Nasal cavity respiratory epithelium epithelial cell of viscerocranial mucosa (primary cell): ENCODE measurements around the gene PTGDS. TPM values are rescaled to one million over a fixed set of nuclear protein-coding genes. Genes with fewer than 3 reads are reported as not detected.

Experiments
- total RNA-seq: library from RNA; depleted of rRNA; stranded (reverse); fragments of >200 nt; gene quantifications from 2 replicates; pipeline ENCODE4 v1.2.3, GENCODE V29; 2014

PTGDS gene
- total RNA-seq, result not detected in 2 replicates

GRCh38 chr9:136977223-136977622 is at the start of gene PTGDS:
Gene PTGDS, plus strand, starts transcription at chr9:136977504. Its CDS starts 75 bp downstream, at chr9:136977579.

GRCh38 chr9:136944519-136945332 is 32.6 kb upstream of the PTGDS start, which contains the start of the genes C8G and FBXW5:
Gene C8G, plus strand, starts transcription at chr9:136945243. Its CDS starts 78 bp downstream, at chr9:136945321.
Gene FBXW5, minus strand, starts transcription at chr9:136944738. Its CDS starts 655 bp downstream, at chr9:136944083.

GRCh38 chr9:136951541-136952320 is 25.6 kb upstream of the PTGDS start, which contains the start of gene LCN12:
Gene LCN12, plus strand, starts transcription at chr9:136952273. Its CDS starts 55 bp downstream, at chr9:136952328.

GRCh38 chr9:136982232-136983051 is 5.1 kb downstream of the PTGDS start, which contains the start of gene LCNL1:
Gene LCNL1, plus strand, starts transcription at chr9:136982993. Its CDS starts 594 bp downstream, at chr9:136983587.

GRCh38 chr9:136991993-136992818 is 14.9 kb downstream of the PTGDS start, which contains the start of gene PAXX:
Gene PAXX, plus strand, starts transcription at chr9:136992422. Its CDS starts 22 bp downstream, at chr9:136992444.

GRCh38 chr9:136996361-136997292 is 19.3 kb downstream of the PTGDS start, which contains the start of gene CLIC3:
Gene CLIC3, minus strand, starts transcription at chr9:136996568. Its CDS starts 25 bp downstream, at chr9:136996543.

GRCh38 chr9:137027369-137028262 is 50.3 kb downstream of the PTGDS start, which contains the start of gene ABCA2:
Gene ABCA2, minus strand, starts transcription at chr9:137028237. Its CDS starts 97 bp downstream, at chr9:137028140.

Other genes with a start within 250 kb of the PTGDS start
- gene LCN10, start 234.6 kb upstream of the PTGDS start, total RNA-seq, result not detected in 2 replicates
- gene LCN6, start 229.0 kb upstream of the PTGDS start, total RNA-seq, result not detected in 2 replicates
- not detected in 2 replicates for gene LCN8, start 219.3 kb upstream of the PTGDS start, total RNA-seq
- not detected in 2 replicates for gene LCN15, start 213.0 kb upstream of the PTGDS start, total RNA-seq
- gene TMEM141, start 186.2 kb upstream of the PTGDS start, total RNA-seq, result 63.2 and 150 TPM in 2 replicates
- under 0.01 and 0.28 TPM in 2 replicates for gene CCDC183, start 181.2 kb upstream of the PTGDS start, total RNA-seq
- 73.4 and 86.8 TPM in 2 replicates for gene RABL6, start 169.6 kb upstream of the PTGDS start, total RNA-seq
- gene AJM1, start 135.0 kb upstream of the PTGDS start, total RNA-seq, result 2.1 and 3.4 TPM in 2 replicates
- 88.2 and 91.8 TPM in 2 replicates for gene PHPT1, start 128.1 kb upstream of the PTGDS start, total RNA-seq
- 1.4 and 6.5 TPM in 2 replicates for gene MAMDC4, start 125.2 kb upstream of the PTGDS start, total RNA-seq
- gene EDF1, start 111.2 kb upstream of the PTGDS start, total RNA-seq, result 269 and 274 TPM in 2 replicates
- gene TRAF2, start 91.0 kb upstream of the PTGDS start, total RNA-seq, result 9.9 and 24.1 TPM in 2 replicates
- 107 and 164 TPM in 2 replicates for gene FBXW5, start 32.8 kb upstream of the PTGDS start, total RNA-seq
- gene C8G, start 32.3 kb upstream of the PTGDS start, total RNA-seq, result 0.28 TPM in 1 of 2 replicates, not detected in the other
- 0.34 TPM in 1 of 2 replicates, not detected in the other for gene LCN12, start 25.2 kb upstream of the PTGDS start, total RNA-seq
- gene LCNL1, start 5.5 kb downstream of the PTGDS start, total RNA-seq, result not detected in 2 replicates
- gene PAXX, start 14.9 kb downstream of the PTGDS start, total RNA-seq, result 7.8 and 9.9 TPM in 2 replicates
- 4.4 and 6.7 TPM in 2 replicates for gene CLIC3, start 19.1 kb downstream of the PTGDS start, total RNA-seq
- 4.1 and 48.2 TPM in 2 replicates for gene ABCA2, start 50.7 kb downstream of the PTGDS start, total RNA-seq
- gene FUT7, start 54.6 kb downstream of the PTGDS start, total RNA-seq, result not detected in 2 replicates
- 3.8 and 16.7 TPM in 2 replicates for gene NPDC1, start 68.7 kb downstream of the PTGDS start, total RNA-seq
- gene ENTPD2, start 76.6 kb downstream of the PTGDS start, total RNA-seq, result 1.8 and 3.1 TPM in 2 replicates
- gene SAPCD2, start 93.1 kb downstream of the PTGDS start, total RNA-seq, result 0.85 and 2.1 TPM in 2 replicates
- gene UAP1L1, start 100.0 kb downstream of the PTGDS start, total RNA-seq, result 4.8 and 6.3 TPM in 2 replicates
- gene MAN1B1, start 109.5 kb downstream of the PTGDS start, total RNA-seq, result 62.5 and 67.1 TPM in 2 replicates
- 62.2 and 81.7 TPM in 2 replicates for gene DPP7, start 137.2 kb downstream of the PTGDS start, total RNA-seq
- 0.57 and 1.0 TPM in 2 replicates for gene GRIN1, start 161.7 kb downstream of the PTGDS start, total RNA-seq
- gene LRRC26, start 192.5 kb downstream of the PTGDS start, total RNA-seq, result 2.1 TPM in 1 of 2 replicates, not detected in the other
- not detected in 2 replicates for gene TMEM210, start 194.6 kb downstream of the PTGDS start, total RNA-seq
- 17.4 and 24.1 TPM in 2 replicates for gene ANAPC2, start 211.1 kb downstream of the PTGDS start, total RNA-seq
- 46.5 and 57.4 TPM in 2 replicates for gene SSNA1, start 211.2 kb downstream of the PTGDS start, total RNA-seq
- 3.6 and 4.8 TPM in 2 replicates for gene TPRN, start 223.2 kb downstream of the PTGDS start, total RNA-seq
- gene TMEM203, start 228.1 kb downstream of the PTGDS start, total RNA-seq, result 33.0 and 38.3 TPM in 2 replicates
- gene NDOR1, start 228.2 kb downstream of the PTGDS start, total RNA-seq, result 5.8 and 7.3 TPM in 2 replicates
- gene RNF208, start 244.7 kb downstream of the PTGDS start, total RNA-seq, result 0.34 and 0.78 TPM in 2 replicates
- gene CYSRT1, start 247.7 kb downstream of the PTGDS start, total RNA-seq, result 1.6 and 3.8 TPM in 2 replicates
- gene RNF224, start 250.0 kb downstream of the PTGDS start, total RNA-seq, result under 0.01 and 0.28 TPM in 2 replicates